B cell (primary cell): ENCODE data around the gene NEK6. TPM values are rescaled to one million over a fixed set of nuclear protein-coding genes. Genes with fewer than 3 reads are reported as not detected.

Source experiments
- ATAC-seq: fragments of 200-7000 bp; cut with Tn5 transposase; one replicate; pipeline ENCODE4 v1.10.0; 2021; ENCODE audit warnings: low read depth, mild to moderate bottlenecking, moderate number of reproducible peaks, moderate library complexity
- CTCF ChIA-PET: fragments of 350-600 bp; sonication (Branson Sonifier 250); formaldehyde crosslinking; loops from one replicate; lab custom pipeline; 2021; ENCODE audit warnings: antibody characterized with exemption, inconsistent platforms; lab: Charles Lee
- POLR2A ChIA-PET: fragments of 350-600 bp; sonication (Branson Sonifier 250); formaldehyde crosslinking; loops from one replicate; lab custom pipeline; 2021; ENCODE audit warnings: antibody characterized with exemption; lab: Charles Lee
- DNase-seq: peaks from one replicate; pipeline ENCODE4 v3.0.0; 2013
- H2AFZ ChIP-seq: 2 replicates; pipeline ENCODE4 v1.6.1; 2012; ENCODE audit warnings: mild to moderate bottlenecking, low read depth, low read length; ENCODE audit not compliant: insufficient read depth, poor library complexity, severe bottlenecking
- H3K27ac ChIP-seq, 2 donors: 1 replicate in 1 of 2; 2 replicates in 1 of 2; pipeline ENCODE4 v1.5.1; 2012 to 2013; ENCODE audit warnings: low read length in 2 of 2, mild to moderate bottlenecking in 2 of 2, moderate library complexity in 1 of 2
- H3K27me3 ChIP-seq, 4 experiments: fragments of 200-600 bp in 1 of 4; sonication (generic) in 1 of 4; replicated peaks in 1 of 4; 1 replicate in 2 of 4; 2 replicates in 2 of 4; pipeline versions ENCODE4 v1.6.1 to v1.7.0; 2013 to 2016; ENCODE audit warnings: low read length in 3 of 4, mild to moderate bottlenecking in 2 of 4, mixed read lengths in 1 of 4, moderate library complexity in 1 of 4; ENCODE audit not compliant: insufficient read depth in 4 of 4, control insufficient read depth in 3 of 4; ENCODE audit errors: control extremely low read depth in 1 of 4
- H3K36me3 ChIP-seq, 2 experiments: replicated peaks in 1 of 2; 1 replicate in 1 of 2; 2 replicates in 1 of 2; pipeline versions ENCODE4 v1.6.1 to v1.7.1; 2013; ENCODE audit warnings: low read length in 1 of 2; ENCODE audit not compliant: insufficient read depth in 2 of 2, control insufficient read depth in 1 of 2; ENCODE audit errors: control extremely low read depth in 1 of 2, extremely low read depth in 1 of 2
- H3K4me1 ChIP-seq, 2 donors: fragments of 200-600 bp in 1 of 2; sonication (generic) in 1 of 2; 1 replicate in 1 of 2; 2 replicates in 1 of 2; pipeline versions ENCODE4 v1.5.1 to v1.6.1; 2013 to 2017; ENCODE audit warnings: low read length in 2 of 2; ENCODE audit not compliant: control insufficient read depth in 2 of 2, insufficient read depth in 2 of 2
- H3K4me2 ChIP-seq: replicated peaks from 2 replicates; pipeline ENCODE3; 2012; ENCODE audit warnings: mild to moderate bottlenecking, low read depth, low read length; ENCODE audit not compliant: poor library complexity, severe bottlenecking
- H3K4me3 ChIP-seq, 5 experiments: fragments of 200-600 bp in 1 of 5; sonication (generic) in 1 of 5; 1 replicate in 3 of 5; 2 replicates in 2 of 5; pipeline versions ENCODE4 v1.5.1 to v1.7.0; 2011 to 2016; ENCODE audit warnings: low read length in 4 of 5, mild to moderate bottlenecking in 4 of 5, low read depth in 2 of 5, control low read depth in 1 of 5, moderate library complexity in 1 of 5; ENCODE audit not compliant: insufficient read depth in 1 of 5; ENCODE audit errors: control extremely low read depth in 1 of 5, extremely low read depth in 1 of 5
- H3K79me2 ChIP-seq: fragments of 200-600 bp; sonication (generic); one replicate; pipeline ENCODE4 v1.6.0; 2016; ENCODE audit warnings: low read length; ENCODE audit not compliant: control insufficient read depth, insufficient read depth
- H3K9ac ChIP-seq: fragments of 200-600 bp; sonication (generic); 2 replicates; pipeline ENCODE4 v1.6.1; 2017; ENCODE audit warnings: mild to moderate bottlenecking, low read length, moderate library complexity
- H3K9me3 ChIP-seq, 3 donors: one replicate each; pipeline versions ENCODE4 v1.6.1 to v1.7.1; 2013; ENCODE audit warnings: low read length in 2 of 3; ENCODE audit not compliant: control insufficient read depth in 2 of 3, insufficient read depth in 1 of 3; ENCODE audit errors: control extremely low read depth in 1 of 3
- H4K20me1 ChIP-seq: 2 replicates; pipeline ENCODE4 v1.6.0; 2012; ENCODE audit warnings: mild to moderate bottlenecking, low read length; ENCODE audit not compliant: insufficient read depth, control insufficient read depth, poor library complexity, severe bottlenecking
- H3K27ac Mint-ChIP-seq: one replicate; pipeline ENCODE4 v1.8.0; 2021; ENCODE audit warnings: mixed read lengths
- H3K27me3 Mint-ChIP-seq: one replicate; pipeline ENCODE4 v1.8.0; 2021; ENCODE audit warnings: mixed read lengths
- H3K4me1 Mint-ChIP-seq: one replicate; pipeline ENCODE4 v1.8.0; 2021; ENCODE audit warnings: mixed read lengths
- H3K4me3 Mint-ChIP-seq: one replicate; pipeline ENCODE4 v1.8.0; 2021; ENCODE audit warnings: mixed read lengths
- H3K9me3 Mint-ChIP-seq: one replicate; pipeline ENCODE4 v1.8.0; 2022; ENCODE audit warnings: mixed read lengths; ENCODE audit not compliant: insufficient read depth
- EZH2 ChIP-seq: IDR thresholded peaks from 2 replicates; pipeline ENCODE4 v1.6.1; 2012; ENCODE audit warnings: borderline replicate concordance, low read depth, mild to moderate bottlenecking, moderate library complexity, low read length; ENCODE audit not compliant: insufficient read depth, poor library complexity, severe bottlenecking
- WGBS: methylation state at CpG from one replicate; pipeline ENCODE4 v1.1.5; 2013; ENCODE audit warnings: missing lambda C conversion rate; ENCODE audit not compliant: insufficient coverage; 5-methylcytosine and 5-hydroxymethylcytosine counted together
- intact Hi-C: fragments of 100-400 bp; cut with micrococcal nuclease; formaldehyde crosslinking; loops from one replicate; pipeline ENCODE4 v1.10.0; 2022
- polyA plus RNA-seq: library from polyadenylated mRNA; depleted of rRNA; stranded (reverse); fragments of >200 nt; gene quantifications from 2 replicates; pipeline ENCODE4 v1.2.3, GENCODE V29; 2012
- total RNA-seq, 2 donors: library from RNA; stranded (reverse); fragments of 120-200 nt in 1 of 2; gene quantifications; 1 replicate in 1 of 2; 2 replicates in 1 of 2; pipeline versions ENCODE4 v1.2.3 to v1.2.4, GENCODE V29; 2013 to 2022
- TF ChIP-seq, protein P1 (sequence below): fragments of 200-600 bp; IDR thresholded peaks from one replicate; pipeline ENCODE4 v1.8.0; 2022; ENCODE audit warnings: antibody characterized with exemption, mild to moderate bottlenecking

NEK6 gene
- total and polyA plus RNA-seq, 2 donors (not counting 1 experiment from before 2014, with no cell fraction given) = 40.0 to 63.1 TPM

DNA sequence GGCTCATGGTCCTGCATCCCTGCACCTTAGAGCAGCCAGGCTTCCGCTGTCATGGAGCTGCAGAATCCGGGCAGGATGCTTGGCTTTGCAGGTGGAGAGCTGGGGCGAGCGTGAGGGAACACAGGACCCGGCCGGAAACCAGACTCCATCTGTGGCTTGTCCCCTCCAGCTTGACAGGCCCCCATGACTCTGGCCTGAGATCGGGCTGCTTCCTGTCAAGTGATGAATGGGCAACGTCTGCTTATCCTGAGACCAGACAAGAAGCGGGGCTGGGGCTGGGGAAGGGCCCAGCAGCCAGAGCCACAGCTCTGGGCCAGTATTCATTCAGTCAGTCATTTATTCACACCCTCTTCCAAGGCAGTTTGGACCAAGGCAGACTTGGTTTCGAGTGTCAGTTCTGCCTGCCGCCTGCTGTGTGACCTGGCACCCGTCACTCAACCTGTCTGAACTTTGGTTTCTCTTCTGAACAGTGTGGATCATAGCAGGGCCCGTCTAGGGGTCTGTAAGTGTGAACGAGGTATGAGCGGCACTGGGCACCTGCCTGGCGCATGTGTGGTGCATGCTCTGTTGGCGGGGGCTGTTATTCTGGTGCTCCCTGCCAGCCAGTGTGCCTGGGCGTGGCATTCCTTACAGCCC is 37.5 kb downstream of the NEK6 start:
- Mint-ChIP-seq H3K4me1 (peaks cover 88% of the 10 kb centered on the region), H3K27me3 (no peaks in the 10 kb centered on the region), H3K27ac (peak overlapping the region; percentile 68), H3K9me3 (no peaks in the 10 kb centered on the region), H3K4me3 (peak overlapping the region; percentile 10)
- peaks cover 0 to 12% of the 10 kb centered on the region in 2 experiments for H3K36me3 ChIP-seq
- H3K9ac ChIP-seq = no peak overlapping the region
- no peaks in the 10 kb centered on the region for H3K9me3 ChIP-seq
- no peak for ATAC-seq
- H3K4me1 ChIP-seq = peaks cover 77 to 89% of the 10 kb centered on the region in 2 donors
- ChIA-PET CTCF (interaction anchor here (1.6 kb wide), 1 partner anchor 168 kb away, joined by 9 read pairs; no protein-coding TSS in a partner anchor), POLR2A (interaction anchor here (1.0 kb wide), 1 partner anchor 76 kb away, joined by 3 read pairs; no protein-coding TSS in a partner anchor)
- intact Hi-C loops = no loop called here
- peak overlapping the region; percentile 18 for H3K4me2 ChIP-seq
- DNase-seq = no peak
- H3K27ac ChIP-seq = no peak overlapping the region
- H3K79me2 ChIP-seq = peaks cover 100% of the 10 kb centered on the region
- H3K27me3 ChIP-seq = no peaks in the 10 kb centered on the region
- H3K4me3 ChIP-seq = no peak overlapping the region
- H2AFZ ChIP-seq = no peak overlapping the region
- no peak for TF ChIP-seq EZH2
- TF ChIP-seq, protein P1, sequence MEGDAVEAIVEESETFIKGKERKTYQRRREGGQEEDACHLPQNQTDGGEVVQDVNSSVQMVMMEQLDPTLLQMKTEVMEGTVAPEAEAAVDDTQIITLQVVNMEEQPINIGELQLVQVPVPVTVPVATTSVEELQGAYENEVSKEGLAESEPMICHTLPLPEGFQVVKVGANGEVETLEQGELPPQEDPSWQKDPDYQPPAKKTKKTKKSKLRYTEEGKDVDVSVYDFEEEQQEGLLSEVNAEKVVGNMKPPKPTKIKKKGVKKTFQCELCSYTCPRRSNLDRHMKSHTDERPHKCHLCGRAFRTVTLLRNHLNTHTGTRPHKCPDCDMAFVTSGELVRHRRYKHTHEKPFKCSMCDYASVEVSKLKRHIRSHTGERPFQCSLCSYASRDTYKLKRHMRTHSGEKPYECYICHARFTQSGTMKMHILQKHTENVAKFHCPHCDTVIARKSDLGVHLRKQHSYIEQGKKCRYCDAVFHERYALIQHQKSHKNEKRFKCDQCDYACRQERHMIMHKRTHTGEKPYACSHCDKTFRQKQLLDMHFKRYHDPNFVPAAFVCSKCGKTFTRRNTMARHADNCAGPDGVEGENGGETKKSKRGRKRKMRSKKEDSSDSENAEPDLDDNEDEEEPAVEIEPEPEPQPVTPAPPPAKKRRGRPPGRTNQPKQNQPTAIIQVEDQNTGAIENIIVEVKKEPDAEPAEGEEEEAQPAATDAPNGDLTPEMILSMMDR = no peak
- 34% methylated on average over 18 of the region's 18 CpGs for WGBS
- peaks cover 64% of the 10 kb centered on the region for H4K20me1 ChIP-seq

DNA sequence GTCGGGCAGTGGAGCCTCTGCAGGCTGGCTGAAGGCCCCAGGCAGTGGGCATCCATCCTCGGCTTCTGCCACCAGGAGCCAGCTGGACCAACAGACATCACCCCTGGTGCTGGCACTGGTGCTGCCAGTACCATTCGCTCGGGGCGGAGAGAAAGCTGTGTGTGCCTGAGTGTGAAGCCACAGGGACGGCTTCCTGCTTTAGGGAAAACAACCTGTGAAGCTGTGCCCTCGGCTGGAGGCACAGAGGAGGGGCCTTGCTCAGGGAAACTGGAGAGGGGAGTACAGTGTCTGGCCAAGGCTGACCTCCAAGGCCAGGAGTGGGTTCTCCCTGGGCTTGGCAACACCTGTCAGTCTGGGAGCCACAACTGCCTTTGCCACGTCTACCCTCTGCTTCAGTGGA is 38.3 kb downstream of the NEK6 start:
- TF ChIP-seq EZH2 = no peak
- TF ChIP-seq, protein P1 = no peak
- POLR2A ChIA-PET = interaction anchor here (1.0 kb wide), 1 partner anchor 77 kb away, joined by 3 read pairs; no protein-coding TSS in a partner anchor
- Histone ChIP-seq H2AFZ (no peak overlapping the region), H4K20me1 (peaks cover 72% of the 10 kb centered on the region), H3K79me2 (peaks cover 100% of the 10 kb centered on the region), H3K4me1 (peaks cover 69 to 80% of the 10 kb centered on the region in 2 donors), H3K27ac (no peak overlapping the region), H3K9ac (no peak overlapping the region), H3K27me3 (no peaks in the 10 kb centered on the region), H3K36me3 (peaks cover 0 to 12% of the 10 kb centered on the region in 2 experiments), H3K4me3 (no peak overlapping the region), H3K9me3 (no peaks in the 10 kb centered on the region), H3K4me2 (no peak overlapping the region)
- Mint-ChIP-seq H3K4me3 (no peak overlapping the region), H3K27ac (peak overlapping the region; percentile 6), H3K27me3 (no peaks in the 10 kb centered on the region), H3K9me3 (no peaks in the 10 kb centered on the region), H3K4me1 (peaks cover 82% of the 10 kb centered on the region)
- intact Hi-C loops = no loop called here
- CTCF ChIA-PET = interaction anchor here (0.9 to 1.6 kb wide), 2 partner anchors 24 to 169 kb away, joined by 4 to 9 read pairs; no protein-coding TSS in a partner anchor
- 76% methylated on average over 8 of the region's 8 CpGs for WGBS
- no peak for ATAC-seq
- DNase-seq = no peak
